ENCODE data around the gene TCN2.

- TF ChIP-seq CTCF (IDR thresholded peaks at IDR 0.05 in 2 of 3, conservative IDR thresholded peaks at IDR 0.05 in 1 of 3; ENCODE audit: control insufficient read depth in 2 of 3, extremely low read depth in 1 of 3, insufficient read depth in 1 of 3, low read depth in 3 of 3, low read length in 3 of 3): no peak
- no peak for TF ChIP-seq PAX8 (IDR thresholded peaks at IDR 0.05)
- TF ChIP-seq POLR2AphosphoS5 (IDR thresholded peaks at IDR 0.05; ENCODE audit: low read length): no peak
- no peak for TF ChIP-seq SP1 (IDR thresholded peaks at IDR 0.05; ENCODE audit: low read depth, low read length)
- TF ChIP-seq TCF7 (IDR thresholded peaks at IDR 0.05; ENCODE audit: borderline replicate concordance): no peak
- no peak for TF ChIP-seq POLR2A (IDR thresholded peaks at IDR 0.05; ENCODE audit: low read depth, low read length)
- TF ChIP-seq, protein P1, sequence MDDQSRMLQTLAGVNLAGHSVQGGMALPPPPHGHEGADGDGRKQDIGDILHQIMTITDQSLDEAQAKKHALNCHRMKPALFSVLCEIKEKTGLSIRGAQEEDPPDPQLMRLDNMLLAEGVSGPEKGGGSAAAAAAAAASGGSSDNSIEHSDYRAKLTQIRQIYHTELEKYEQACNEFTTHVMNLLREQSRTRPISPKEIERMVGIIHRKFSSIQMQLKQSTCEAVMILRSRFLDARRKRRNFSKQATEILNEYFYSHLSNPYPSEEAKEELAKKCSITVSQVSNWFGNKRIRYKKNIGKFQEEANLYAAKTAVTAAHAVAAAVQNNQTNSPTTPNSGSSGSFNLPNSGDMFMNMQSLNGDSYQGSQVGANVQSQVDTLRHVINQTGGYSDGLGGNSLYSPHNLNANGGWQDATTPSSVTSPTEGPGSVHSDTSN (IDR thresholded peaks at IDR 0.05; ENCODE audit: insufficient replicate concordance, low read depth, low read length): no peak
- TF ChIP-seq CREM (IDR thresholded peaks at IDR 0.05; ENCODE audit: low read depth): no peak
- no peak for TF ChIP-seq PKNOX1 (IDR thresholded peaks at IDR 0.05)
These were observed 36.3 kb downstream of the TCN2 start for GRCh38 chr22:30643055-30643875.

All from GM12878 (cell line).